Endodermal cell (in vitro differentiated cells): ENCODE measurements around the gene XPO6. TPM values are rescaled to one million over a fixed set of nuclear protein-coding genes. Genes with fewer than 3 reads are reported as not detected.
A peak's percentile ranks its signal among the peaks of the same experiment; 100 is the strongest.

Experiments
- DNase-seq: peaks from one replicate; pipeline ENCODE4 v3.0.0-alpha.2; 2017
- H3K27ac ChIP-seq: 2 replicates; pipeline ENCODE4 v1.5.1; 2013; ENCODE audit warnings: mild to moderate bottlenecking, low read depth, low read length, moderate library complexity
- H3K27me3 ChIP-seq: 2 replicates; pipeline ENCODE4 v1.6.1; 2013; ENCODE audit warnings: mild to moderate bottlenecking, low read length, moderate library complexity; ENCODE audit not compliant: insufficient read depth, control insufficient read depth, poor library complexity, severe bottlenecking
- H3K36me3 ChIP-seq: 2 replicates; pipeline ENCODE4 v1.7.0; 2013; ENCODE audit warnings: mild to moderate bottlenecking, low read length, moderate library complexity; ENCODE audit not compliant: control insufficient read depth, insufficient read depth
- H3K4me1 ChIP-seq: one replicate; pipeline ENCODE4 v1.7.0; 2013; ENCODE audit warnings: low read length; ENCODE audit not compliant: control insufficient read depth, insufficient read depth
- H3K4me3 ChIP-seq: 2 replicates; pipeline ENCODE4 v1.5.1; 2013; ENCODE audit warnings: mild to moderate bottlenecking, low read length, moderate library complexity
- H3K9ac ChIP-seq: 2 replicates; pipeline ENCODE4 v1.6.1; 2013; ENCODE audit warnings: mild to moderate bottlenecking, low read length, moderate library complexity; ENCODE audit not compliant: poor library complexity, severe bottlenecking; ENCODE audit errors: extremely low read depth
- H3K9me3 ChIP-seq: 2 replicates; pipeline ENCODE4 v1.6.1; 2013; ENCODE audit warnings: mild to moderate bottlenecking, low read length, moderate library complexity; ENCODE audit not compliant: control insufficient read depth
- H3K27ac Mint-ChIP-seq: 2 replicates; pipeline ENCODE4 v1.8.0; 2020; ENCODE audit warnings: mixed read lengths
- H3K27me3 Mint-ChIP-seq: 2 replicates; pipeline ENCODE4 v1.8.0; 2021; ENCODE audit warnings: mild to moderate bottlenecking, mixed read lengths; ENCODE audit not compliant: insufficient read depth
- H3K36me3 Mint-ChIP-seq: 2 replicates; pipeline ENCODE4 v1.8.0; 2020; ENCODE audit warnings: low read depth, mixed read lengths
- H3K4me1 Mint-ChIP-seq: 2 replicates; pipeline ENCODE4 v1.8.0; 2020; ENCODE audit warnings: mixed read lengths
- H3K4me3 Mint-ChIP-seq: 2 replicates; pipeline ENCODE4 v1.8.0; 2020; ENCODE audit warnings: mild to moderate bottlenecking, moderate library complexity, mixed read lengths
- H3K9me3 Mint-ChIP-seq: 2 replicates; pipeline ENCODE4 v1.8.0; 2020; ENCODE audit warnings: mild to moderate bottlenecking, mixed read lengths
- WGBS, 2 experiments: methylation state at CpG; one replicate each; pipeline versions ENCODE4 v1.1.5 to v1.1.7; 2013; ENCODE audit warnings: missing lambda C conversion rate in 2 of 2, mixed read lengths in 1 of 2; ENCODE audit not compliant: insufficient coverage in 1 of 2, insufficient read length in 1 of 2; 5-methylcytosine and 5-hydroxymethylcytosine counted together
- total RNA-seq, 2 donors: library from RNA; stranded (reverse); fragmentation: NEBNext Ultra II Directional in 1 of 2; extraction: Animal tissue kit (Norgen Biotek cat#: 25700) in 1 of 2; gene quantifications; 2 replicates in 1 of 2; 3 replicates in 1 of 2; pipeline ENCODE4 v1.2.1, GENCODE V29; 2021
- TF ChIP-seq, protein P1 (sequence below): fragments of 200-600 bp; sonication (generic); conservative IDR thresholded peaks from 2 replicates; pipeline ENCODE4 v1.5.0; 2021; ENCODE audit warnings: antibody characterized with exemption, mild to moderate bottlenecking

XPO6 gene
- total RNA-seq, 2 donors from 2014 or later = 84.7 to 92.4 TPM

DNA sequence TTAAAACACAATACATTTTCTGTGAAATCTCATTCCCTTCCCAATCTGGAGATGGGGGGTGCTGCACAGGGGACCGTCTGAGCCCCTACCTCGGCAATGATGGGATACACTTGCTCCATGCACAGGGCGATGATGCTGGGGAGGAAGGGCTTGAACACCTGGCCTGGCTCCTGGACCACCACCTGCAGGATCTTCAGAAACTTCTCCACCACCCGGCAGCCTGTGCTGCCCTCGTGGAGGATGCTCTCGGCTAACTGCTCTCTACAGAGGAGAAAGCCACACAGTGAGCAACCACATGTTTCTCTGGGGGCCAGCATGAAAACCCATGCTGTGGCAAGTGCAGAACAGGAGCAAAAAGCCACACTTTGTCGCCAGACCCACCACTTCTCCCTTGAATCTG lies 105.8 kb downstream of the XPO6 start:
- no peak overlapping the region for H3K27ac Mint-ChIP-seq
- peak; percentile 17 for DNase-seq
- H3K4me3 Mint-ChIP-seq = no peak overlapping the region
- 80 to 93% methylated on average over 1 to 7 of the region's 7 CpGs for WGBS, 2 experiments
- no peaks in the 10 kb centered on the region for H3K27me3 ChIP-seq
- TF ChIP-seq, protein P1, sequence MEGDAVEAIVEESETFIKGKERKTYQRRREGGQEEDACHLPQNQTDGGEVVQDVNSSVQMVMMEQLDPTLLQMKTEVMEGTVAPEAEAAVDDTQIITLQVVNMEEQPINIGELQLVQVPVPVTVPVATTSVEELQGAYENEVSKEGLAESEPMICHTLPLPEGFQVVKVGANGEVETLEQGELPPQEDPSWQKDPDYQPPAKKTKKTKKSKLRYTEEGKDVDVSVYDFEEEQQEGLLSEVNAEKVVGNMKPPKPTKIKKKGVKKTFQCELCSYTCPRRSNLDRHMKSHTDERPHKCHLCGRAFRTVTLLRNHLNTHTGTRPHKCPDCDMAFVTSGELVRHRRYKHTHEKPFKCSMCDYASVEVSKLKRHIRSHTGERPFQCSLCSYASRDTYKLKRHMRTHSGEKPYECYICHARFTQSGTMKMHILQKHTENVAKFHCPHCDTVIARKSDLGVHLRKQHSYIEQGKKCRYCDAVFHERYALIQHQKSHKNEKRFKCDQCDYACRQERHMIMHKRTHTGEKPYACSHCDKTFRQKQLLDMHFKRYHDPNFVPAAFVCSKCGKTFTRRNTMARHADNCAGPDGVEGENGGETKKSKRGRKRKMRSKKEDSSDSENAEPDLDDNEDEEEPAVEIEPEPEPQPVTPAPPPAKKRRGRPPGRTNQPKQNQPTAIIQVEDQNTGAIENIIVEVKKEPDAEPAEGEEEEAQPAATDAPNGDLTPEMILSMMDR = no peak
- H3K9me3 ChIP-seq = no peaks in the 10 kb centered on the region
- peaks cover 73% of the 10 kb centered on the region for H3K36me3 ChIP-seq
- H3K4me1 Mint-ChIP-seq = no peaks in the 10 kb centered on the region
- H3K27ac ChIP-seq = no peak overlapping the region
- H3K36me3 Mint-ChIP-seq = peaks cover 70% of the 10 kb centered on the region
- H3K4me1 ChIP-seq = no peaks in the 10 kb centered on the region
- H3K27me3 Mint-ChIP-seq = no peaks in the 10 kb centered on the region
- H3K4me3 ChIP-seq = no peak overlapping the region
- H3K9ac ChIP-seq = no peak overlapping the region
- no peaks in the 10 kb centered on the region for H3K9me3 Mint-ChIP-seq

DNA sequence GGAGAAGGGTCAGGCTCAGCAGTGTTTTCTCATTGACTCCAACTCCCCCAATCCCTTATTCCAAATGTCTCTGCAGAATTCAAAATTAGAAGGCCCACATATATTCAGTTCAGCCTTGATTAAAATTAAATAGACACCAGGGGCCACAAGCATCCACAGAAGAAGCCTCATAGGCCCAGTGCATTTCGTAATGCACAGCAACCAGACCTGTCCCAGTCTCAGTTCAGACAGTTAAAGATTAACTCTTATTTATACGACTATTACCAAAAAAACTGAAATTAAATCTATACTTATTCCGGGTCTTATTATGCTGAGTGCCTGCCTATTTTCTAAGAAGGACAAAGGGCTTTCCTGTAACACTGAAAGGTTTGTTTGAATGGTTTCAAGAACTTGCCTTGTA lies 106.5 kb downstream of the XPO6 start:
- peaks cover 71% of the 10 kb centered on the region for H3K36me3 ChIP-seq
- no peaks in the 10 kb centered on the region for H3K27me3 Mint-ChIP-seq
- 94 to 95% methylated on average over 2 to 3 of the region's 3 CpGs for WGBS, 2 experiments
- peaks cover 71% of the 10 kb centered on the region for H3K36me3 Mint-ChIP-seq
- no peak for DNase-seq
- no peak overlapping the region for H3K4me3 Mint-ChIP-seq
- no peak overlapping the region for H3K9ac ChIP-seq
- H3K4me1 ChIP-seq = no peaks in the 10 kb centered on the region
- no peaks in the 10 kb centered on the region for H3K4me1 Mint-ChIP-seq
- no peak overlapping the region for H3K27ac ChIP-seq
- TF ChIP-seq, protein P1 = no peak
- no peaks in the 10 kb centered on the region for H3K9me3 ChIP-seq
- H3K9me3 Mint-ChIP-seq = no peaks in the 10 kb centered on the region
- H3K4me3 ChIP-seq = no peak overlapping the region
- H3K27me3 ChIP-seq = no peaks in the 10 kb centered on the region
- no peak overlapping the region for H3K27ac Mint-ChIP-seq

DNA sequence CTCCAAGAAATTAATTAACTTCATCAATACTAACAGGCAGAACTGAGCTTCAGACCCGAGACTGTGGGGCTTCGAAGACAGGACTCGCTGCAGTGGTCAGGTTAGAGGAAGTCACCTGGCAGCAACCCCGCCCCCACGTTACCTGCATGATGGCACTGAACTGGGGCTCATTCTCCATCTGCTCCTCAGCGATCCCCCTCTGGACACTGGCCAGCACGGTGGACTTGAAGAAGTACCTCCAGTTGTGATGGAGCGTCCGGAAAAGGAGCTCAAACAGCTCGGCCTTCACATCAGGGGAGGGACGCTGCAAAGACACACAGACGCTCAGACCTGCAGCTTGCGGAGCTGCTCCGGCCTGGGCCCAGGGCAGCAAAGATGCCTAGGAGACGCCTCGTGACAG lies 107.4 kb downstream of the XPO6 start:
- WGBS, 2 experiments = 91 to 95% methylated on average over 11 to 16 of the region's 16 CpGs
- Mint-ChIP-seq H3K4me1 (no peaks in the 10 kb centered on the region), H3K9me3 (no peaks in the 10 kb centered on the region), H3K27me3 (no peaks in the 10 kb centered on the region), H3K4me3 (no peak overlapping the region), H3K36me3 (peaks cover 75% of the 10 kb centered on the region), H3K27ac (no peak overlapping the region)
- TF ChIP-seq, protein P1 = no peak
- Histone ChIP-seq H3K9ac (no peak overlapping the region), H3K4me1 (no peaks in the 10 kb centered on the region), H3K4me3 (no peak overlapping the region), H3K27me3 (no peaks in the 10 kb centered on the region), H3K36me3 (peaks cover 71% of the 10 kb centered on the region), H3K9me3 (no peaks in the 10 kb centered on the region), H3K27ac (no peak overlapping the region)
- DNase-seq = no peak
